Hippocampal formation (tissue), 2 donors: Measurements from ENCODE around the gene FOXO3.
"Not testable (repeated sequence)": the region's sequence is repeated elsewhere in the genome, so short reads cannot be mapped to it uniquely, and the experiment has no call there.

ENCODE experiments used
- DNase-seq, 2 donors: peaks; one replicate each; lab custom pipeline; 2025; lab: John Stamatoyannopoulos, UW

FOXO3 gene

DNA sequence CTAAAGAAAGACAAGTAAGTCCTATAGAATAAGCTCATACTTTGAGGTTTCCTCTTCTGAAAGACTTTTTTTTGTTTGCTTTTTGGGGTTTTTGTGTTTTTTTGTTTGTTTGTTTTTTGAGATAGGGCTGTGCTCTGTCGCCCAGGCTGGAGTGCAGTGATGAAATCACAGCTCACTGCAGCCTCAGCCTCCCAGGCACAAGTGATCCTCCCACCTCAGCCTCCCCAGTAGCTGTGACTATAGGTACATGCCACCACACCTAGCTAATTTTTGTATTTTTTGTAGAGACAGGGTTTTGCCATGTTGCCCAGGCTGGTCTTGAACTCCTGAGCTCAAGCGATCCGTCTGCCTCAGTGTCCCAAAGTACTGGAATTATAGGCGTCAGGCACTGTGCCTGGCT is 98.1 kb downstream of the FOXO3 start:
- not testable (repeated sequence) for DNase-seq

DNA sequence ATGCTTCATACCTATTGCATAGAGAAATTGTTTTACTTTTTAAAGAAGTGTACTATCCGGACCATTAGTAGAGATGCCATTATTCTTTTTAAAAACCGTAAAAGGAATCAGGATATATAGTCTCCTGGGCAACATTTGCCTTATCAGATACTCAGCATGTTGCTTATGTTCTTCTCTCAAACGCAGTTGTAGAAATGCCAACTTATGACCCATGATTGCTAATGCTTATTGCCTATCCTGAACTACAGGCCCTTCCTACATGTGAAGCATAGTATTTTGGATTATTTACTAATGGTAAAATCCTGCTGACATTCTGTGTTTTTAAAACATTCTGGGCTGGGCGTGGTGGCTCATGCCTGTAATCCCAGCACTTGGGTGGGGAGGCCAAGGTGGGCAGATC is 99.5 kb downstream of the FOXO3 start:
- DNase-seq: no peak

DNA sequence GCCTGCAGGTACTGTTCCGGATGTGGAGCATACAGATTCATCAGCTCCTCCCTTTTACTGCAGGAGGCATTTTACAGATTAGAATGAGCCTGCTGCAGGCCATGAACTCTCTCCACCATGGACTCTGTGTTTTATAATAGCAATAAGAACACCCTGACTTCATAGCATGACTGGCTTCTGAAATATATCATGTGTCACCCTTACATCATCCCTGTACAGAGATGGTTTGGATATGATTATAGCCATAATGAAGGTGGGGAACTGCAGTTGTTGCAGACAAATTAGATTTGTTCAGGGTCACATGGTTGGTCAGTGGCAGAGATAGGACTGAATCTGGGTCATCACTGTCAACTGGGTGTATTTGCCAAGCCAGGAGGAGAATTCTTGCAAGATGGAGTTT is 100.7 kb downstream of the FOXO3 start:
- no peak for DNase-seq

DNA sequence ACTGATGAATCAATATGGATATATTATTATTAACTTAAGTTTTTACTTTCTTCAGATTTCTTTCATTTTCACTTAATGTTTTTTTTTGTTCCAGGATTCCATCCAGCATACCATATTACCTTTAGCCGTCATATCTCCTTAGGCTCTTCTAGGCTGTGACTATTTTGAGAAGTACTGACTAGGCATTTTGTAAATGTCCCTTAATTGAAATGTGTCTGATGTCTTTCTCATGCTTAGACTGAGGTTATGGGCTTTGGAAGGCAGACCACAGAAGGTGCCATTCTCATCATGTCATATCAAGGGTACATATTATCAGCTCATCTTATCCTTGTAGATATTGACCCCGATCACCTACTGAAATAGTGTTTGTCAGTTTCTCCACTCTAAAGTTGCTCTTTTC is 101.3 kb downstream of the FOXO3 start:
- no peak for DNase-seq

DNA sequence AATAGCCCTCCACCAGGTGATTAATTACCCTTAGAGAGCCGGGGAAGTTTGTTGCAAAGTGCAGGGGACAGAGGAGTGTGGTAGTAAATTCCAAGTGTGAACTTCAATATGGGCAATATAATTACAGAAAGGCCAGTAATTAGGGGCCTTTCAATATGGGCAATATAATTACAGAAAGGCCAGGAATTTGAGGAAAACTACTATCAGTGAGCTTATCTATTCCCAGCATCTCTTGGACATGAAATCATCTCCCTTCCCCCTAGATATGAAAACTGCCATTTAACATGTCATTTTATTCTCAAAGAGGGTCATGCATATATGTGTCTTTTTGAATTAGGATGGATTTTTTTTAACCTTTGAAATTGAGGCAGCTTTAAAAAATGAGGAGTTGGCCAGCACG is 102.0 kb downstream of the FOXO3 start:
- no peak for DNase-seq

DNA sequence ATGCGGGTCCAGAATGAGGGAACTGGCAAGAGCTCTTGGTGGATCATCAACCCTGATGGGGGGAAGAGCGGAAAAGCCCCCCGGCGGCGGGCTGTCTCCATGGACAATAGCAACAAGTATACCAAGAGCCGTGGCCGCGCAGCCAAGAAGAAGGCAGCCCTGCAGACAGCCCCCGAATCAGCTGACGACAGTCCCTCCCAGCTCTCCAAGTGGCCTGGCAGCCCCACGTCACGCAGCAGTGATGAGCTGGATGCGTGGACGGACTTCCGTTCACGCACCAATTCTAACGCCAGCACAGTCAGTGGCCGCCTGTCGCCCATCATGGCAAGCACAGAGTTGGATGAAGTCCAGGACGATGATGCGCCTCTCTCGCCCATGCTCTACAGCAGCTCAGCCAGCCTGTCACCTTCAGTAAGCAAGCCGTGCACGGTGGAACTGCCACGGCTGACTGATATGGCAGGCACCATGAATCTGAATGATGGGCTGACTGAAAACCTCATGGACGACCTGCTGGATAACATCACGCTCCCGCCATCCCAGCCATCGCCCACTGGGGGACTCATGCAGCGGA is 102.9 kb downstream of the FOXO3 start:
- DNase-seq: not testable (repeated sequence)

DNA sequence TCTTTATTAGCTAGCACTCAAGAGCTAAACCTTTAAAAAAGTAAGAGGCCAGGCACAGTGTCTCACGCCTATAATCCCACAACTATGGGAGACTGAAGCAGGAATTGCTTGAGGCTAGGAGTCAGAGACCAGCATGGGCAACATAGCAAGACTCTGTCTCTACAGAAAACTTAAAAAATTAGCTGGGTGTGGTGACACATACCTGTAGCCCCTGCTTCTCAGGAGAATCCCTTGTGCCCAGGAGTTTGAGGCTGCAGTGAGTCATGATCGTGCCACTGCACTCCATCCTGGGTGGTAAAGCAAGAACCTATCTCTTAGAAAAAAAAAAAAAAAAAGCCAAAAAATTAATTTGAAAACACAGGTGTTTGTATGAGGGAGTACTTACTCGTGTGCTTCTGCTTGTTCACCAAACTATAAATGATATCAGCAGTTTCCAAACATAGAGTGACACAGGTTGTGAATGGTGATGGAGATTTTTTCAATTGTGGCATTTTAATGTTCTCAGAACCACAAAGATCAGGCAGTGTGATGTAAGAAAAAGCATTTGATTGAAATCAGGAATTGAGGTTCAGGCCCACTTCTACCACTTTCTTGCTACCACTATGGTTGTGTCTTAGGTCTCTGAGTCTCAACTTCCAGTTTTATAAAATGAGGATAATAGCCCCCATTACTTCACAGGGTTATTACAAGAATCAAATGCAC is 104.9 kb downstream of the FOXO3 start:
- no peak for DNase-seq

DNA sequence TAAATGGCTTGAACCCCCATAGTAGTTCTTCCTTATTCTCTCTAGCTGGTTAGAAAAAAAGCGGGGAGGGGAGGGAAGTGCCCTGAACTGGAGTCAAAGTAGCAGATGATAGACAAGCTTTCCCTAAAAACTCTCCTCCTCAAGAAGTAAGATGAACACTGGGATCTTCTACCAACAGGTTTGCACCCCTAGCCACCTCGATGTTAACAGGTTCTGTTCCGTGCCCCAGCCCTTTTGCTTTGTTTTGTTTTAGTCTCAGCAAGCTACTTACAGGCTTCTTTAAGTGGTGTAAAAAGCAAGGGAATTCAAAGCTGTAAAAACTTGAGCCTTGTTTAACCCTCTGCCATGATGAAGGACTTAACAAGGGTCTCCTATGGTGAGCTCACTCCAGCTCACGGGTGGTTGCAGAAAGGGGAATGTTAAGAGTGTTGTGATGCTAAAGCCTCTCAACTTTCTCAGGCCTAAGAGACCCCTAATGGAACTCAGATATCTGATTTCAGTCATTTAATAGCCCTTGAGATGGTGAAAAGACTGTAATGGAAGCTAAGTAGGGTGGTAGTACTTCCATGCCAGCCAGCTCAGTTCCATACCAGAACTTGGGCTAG is 106.0 kb downstream of the FOXO3 start:
- no peak for DNase-seq

DNA sequence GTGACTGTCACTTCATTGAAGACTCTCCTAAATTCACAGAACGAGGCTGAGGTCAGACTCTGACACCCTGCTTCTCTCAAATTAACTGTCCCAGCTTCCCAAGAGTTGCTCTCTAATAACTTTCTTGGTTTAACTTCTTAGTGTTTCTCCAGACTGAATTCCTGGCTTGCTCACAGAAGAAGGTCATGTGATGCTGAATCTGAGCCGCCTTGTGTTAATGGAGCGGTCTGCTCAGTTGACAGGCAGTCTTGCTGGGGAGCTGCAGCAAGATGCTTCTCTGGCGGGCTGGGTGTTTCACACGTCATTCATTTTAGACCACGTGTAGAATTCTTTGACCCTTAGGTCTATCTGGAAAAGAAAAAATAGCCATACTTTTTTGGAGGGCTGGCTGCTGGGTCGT is 107.3 kb downstream of the FOXO3 start:
- DNase-seq: peak; percentile 13 to 26

DNA sequence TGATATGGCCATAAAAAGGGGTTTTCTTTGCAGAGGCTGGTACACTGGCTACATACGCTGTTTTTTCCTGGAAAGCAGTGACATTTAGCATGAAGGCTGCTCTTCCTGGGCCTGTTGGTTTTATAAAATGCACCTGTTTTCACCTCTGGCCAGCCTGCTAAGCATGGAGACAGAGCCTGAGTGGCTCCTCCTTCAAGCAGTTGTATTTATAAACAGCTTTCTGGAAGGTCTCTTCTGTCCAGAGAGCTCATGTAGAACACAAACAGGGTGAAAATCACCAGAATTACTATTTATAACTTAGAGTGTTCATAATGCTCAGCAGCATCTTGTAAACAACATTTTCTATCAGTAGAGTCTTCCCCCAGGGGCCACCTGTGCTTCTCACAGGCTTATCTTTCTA is 109.0 kb downstream of the FOXO3 start:
- no peak for DNase-seq

DNA sequence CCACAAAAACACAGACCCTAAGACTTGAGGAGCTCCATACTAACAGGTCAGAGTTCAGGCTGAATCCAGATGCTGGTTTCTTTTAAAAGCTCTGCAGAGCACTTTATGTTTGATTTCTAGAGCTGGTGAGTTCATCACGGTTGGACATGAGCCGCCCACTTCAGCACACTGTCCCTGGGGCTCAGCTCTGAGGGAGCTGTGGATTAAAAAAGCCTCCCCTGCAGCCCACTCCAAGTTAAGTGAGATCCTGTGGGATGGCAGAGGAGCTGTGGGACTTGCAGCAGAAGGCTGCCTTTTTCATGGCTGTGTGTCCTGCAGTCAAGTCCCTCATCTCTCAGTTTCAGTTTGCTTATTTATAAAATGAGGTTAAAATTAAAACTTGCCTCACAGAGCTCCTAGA is 110.5 kb downstream of the FOXO3 start:
- DNase-seq: no peak

DNA sequence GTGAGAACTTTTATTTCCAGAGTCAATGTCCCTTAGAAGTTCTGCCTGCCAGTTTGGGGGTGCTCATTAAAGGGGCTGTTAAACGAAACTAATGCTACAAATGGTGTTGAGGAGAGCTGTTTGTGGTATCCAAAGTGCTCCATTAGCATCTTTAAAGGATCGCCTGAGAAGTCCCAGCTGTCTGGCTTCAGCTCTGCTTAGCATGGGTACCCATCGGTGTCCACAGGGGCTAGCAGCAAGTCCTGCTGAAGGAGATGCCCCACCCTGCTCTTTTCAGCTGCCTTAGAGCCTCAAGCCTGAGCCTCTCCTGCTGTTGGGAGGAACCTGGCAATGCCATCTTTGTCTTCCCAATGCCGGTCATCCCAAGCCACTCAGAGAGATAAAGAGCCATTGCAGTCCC is 111.1 kb downstream of the FOXO3 start:
- no peak for DNase-seq

DNA sequence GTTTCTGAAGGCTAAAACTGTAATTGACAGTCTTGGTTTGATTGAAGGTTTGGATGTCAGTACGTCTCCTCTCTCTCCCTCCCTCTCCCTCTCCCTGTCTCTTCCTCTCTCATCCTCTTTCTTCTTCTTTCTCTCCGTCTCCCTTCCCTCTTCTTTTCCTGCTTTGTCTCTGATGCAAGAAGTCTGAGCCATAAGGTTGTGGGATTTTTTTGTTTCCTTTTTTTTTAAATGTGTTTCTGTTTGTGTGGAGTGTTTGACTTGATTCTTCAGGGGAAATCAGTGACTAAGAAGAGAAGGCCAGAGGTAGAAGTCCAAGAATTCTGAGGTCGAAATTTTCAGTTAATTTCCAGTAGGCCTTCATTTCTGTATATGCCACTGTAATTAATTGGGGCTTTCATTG is 111.9 kb downstream of the FOXO3 start:
- DNase-seq: no peak

DNA sequence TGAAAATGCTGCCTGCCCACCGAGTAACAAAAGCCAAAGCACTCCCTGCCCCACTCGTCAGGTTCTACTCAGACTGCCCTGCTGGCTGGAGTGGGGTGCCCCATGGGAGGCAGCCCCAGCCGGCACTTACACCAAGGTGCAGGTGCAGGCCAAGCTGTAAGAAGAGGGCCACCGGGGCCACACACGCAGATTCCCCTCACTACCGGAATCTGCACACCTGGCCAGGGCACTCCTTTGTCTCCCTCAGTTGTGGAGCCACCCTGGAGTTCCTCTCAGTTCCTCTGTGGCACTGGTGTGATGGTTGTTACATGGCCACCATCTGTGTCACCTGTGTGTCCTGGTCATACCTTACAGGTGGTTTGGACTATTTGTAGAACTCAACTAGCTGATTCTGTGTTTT is 112.4 kb downstream of the FOXO3 start:
- no peak for DNase-seq

DNA sequence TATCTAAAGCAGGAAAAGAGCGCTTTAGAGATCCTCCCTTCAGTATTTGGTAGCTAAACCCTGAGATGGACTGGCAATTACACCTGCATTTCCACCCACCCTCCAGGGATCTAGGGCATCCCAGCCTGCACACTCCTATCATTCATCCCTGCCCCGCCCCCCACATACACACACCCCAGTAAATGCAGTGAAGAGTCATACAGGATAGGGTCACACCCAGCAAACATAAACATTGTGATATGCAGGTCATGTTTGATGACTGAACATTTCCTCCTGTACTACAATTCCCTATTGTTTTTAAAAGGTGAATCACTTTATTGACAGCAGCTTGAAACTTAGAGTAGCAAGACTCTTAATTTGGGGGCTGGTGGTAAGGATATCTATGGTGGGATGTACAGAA is 112.9 kb downstream of the FOXO3 start:
- DNase-seq: no peak

DNA sequence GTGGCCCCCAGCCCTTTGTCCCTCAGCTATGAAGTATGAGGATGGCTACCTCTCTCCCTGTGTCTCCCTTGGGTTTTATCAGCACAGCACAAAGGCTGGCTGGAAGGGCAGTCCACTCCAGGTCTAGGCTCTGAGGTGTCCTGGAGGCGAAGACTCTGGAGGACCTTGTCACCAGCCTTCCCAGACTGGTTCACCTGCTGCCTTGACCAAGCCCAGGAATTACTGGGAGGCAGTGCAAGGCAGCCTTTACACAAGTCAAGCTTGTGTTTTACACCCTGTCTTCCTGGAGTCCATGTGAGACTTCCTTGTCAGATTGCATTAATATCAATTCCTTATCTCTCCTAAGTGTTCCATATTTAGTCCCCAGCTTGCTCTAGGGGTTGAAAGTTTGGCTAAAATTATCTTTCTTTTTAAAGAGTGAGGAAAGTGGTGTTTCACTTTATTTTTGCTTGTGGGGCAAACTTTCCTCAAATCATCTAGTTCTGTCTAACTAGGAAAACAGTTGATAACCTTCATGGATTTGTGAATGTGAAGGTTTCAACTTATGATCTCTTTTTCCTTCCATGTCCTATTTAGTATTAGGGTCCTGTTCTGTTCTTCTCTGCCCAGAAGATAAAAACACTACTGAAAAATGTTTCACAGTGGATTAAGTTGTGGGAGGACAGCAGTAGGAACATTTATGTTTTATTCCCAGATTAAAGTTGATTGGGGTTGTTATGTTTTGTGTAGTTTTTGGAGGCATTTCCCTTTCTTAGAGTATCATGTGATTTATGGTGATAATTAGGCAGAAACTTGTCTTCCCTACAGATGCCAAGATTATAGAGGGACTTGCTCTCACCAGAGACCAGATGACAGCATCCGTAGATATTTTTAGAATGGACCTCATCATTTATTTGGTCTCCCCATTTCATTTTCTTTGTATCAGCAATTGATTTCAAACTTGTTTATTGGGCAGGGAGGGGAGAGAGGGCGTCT is 114.8 kb downstream of the FOXO3 start:
- no peak for DNase-seq

DNA sequence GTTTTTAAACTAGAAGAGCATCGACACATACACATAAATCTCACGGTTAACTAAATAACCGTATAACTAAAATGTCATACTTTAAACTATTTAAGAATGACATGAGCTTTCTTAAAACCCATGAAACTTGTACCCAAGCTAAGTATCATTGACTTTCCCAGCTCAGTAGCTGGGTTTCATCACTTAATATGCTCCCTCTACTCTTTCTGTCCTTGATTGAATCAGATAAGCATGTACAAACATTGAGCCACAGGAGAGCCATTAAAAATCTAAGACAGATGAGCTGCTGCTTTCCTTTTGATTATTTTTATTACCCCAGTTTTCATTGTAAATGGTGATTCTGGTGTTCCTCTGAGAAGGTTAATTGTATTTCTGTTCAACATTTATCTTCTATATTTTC is 115.8 kb downstream of the FOXO3 start:
- DNase-seq: no peak

DNA sequence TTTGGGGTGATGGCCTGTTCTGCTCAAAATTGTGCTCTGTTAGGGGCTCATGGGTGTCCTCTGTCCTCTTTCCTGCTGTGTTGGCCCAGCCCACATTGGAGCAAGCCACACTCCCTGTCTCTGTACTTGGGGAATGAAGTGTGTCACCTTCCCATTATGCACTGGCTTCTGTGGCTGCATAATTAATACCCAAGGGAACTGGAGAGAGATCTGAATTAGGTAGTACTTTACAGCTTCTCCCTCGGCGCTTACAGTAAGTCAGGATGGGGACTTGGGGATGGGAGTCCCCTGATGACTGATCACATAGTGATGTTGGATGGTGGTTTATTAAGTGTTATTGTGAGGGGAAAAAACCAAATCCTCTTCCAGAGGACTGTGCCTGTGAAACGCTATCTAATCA is 116.6 kb downstream of the FOXO3 start:
- no peak for DNase-seq

DNA sequence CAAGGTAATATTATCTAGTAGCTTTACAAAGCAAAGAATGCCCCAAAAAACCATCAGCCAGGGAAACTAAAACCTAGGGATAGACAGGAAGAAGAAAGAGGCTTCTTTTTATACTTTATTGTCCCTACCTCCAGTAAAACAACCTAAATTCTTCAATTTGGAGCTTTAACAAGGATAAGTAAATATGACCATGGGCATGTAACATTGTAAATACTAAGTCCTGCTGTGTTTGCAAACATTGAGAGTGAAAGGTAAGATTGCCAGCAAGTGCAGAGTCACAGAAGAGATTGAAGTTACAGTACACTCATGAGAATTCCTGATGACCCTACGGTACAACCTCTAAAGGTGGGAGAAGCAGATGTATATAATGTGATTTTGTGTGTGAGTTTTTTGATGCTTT is 117.2 kb downstream of the FOXO3 start:
- DNase-seq: no peak

DNA sequence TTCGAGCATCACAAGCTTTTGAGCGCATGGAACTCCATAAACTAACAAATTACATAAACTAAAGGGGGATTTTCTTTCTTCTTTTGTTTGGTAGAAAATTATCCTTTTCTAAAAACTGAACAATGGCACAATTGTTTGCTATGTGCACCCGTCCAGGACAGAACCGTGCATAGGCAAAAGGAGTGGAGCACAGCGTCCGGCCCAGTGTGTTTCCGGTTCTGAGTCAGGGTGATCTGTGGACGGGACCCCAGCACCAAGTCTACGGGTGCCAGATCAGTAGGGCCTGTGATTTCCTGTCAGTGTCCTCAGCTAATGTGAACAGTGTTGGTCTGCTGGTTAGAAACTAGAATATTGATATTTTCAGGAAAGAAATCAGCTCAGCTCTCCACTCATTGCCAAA is 119.6 kb downstream of the FOXO3 start:
- DNase-seq: not testable (repeated sequence)

DNA sequence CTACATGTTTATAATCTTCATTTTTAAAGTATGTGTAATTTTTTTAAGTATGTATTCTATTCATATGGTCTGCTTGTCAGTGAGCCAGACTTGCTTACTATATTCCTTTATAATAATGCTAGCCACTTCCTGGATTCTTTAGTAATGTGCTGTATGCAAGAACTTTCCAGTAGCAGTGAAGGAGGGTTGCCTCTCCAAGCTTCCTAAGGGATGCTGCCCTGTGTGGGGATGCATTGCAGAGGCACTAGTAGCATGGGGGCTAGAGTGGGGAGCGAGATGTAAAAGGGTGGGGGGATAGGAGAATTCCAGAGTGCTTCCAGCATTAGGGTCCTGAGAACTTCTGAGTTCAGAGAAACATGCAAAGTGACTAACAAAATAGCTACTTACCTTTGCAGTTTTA is 121.0 kb downstream of the FOXO3 start:
- not testable (repeated sequence) for DNase-seq

DNA sequence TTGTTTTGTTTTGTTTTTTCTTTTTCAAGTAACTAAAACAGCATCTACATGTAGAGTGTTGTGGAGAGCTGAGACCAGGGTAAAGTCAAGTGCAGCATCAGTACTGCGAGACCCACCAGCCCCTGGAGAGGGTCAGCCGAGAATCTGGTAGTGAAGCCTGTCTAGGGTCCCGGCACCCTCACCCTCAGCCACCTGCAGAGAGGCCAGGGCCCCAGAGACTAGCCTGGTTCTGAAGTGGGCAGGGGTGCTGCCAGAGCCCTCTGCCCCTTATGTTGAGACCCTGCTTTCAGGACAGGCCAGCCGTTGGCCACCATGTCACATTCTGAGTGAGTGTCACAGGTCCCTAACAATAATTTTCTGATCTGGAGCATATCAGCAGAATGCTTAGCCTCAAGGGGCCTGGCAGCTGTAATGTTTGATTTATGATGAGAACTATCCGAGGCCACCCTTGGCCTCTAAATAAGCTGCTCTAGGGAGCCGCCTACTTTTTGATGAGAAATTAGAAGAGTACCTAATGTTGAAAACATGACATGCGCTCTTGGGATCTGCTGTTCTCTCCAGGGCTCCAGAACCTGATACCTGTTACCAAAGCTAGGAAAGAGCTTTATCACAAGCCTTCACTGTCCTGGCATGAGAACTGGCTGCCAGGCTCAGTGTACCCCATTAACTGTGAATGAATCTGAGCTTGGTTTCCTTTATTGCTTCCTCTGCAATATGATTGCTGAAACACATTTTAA is 121.8 kb downstream of the FOXO3 start:
- not testable (repeated sequence) for DNase-seq
